Hypothalamus (tissue), 51 donors: Measurements from ENCODE around the gene LILRB1.
"Not testable (repeated sequence)": the region's sequence is repeated elsewhere in the genome, so short reads cannot be mapped to it uniquely, and the experiment has no call there.

Source experiments
- DNase-seq, 51 donors: peaks; one replicate each; lab custom pipeline; 2025; lab: John Stamatoyannopoulos, UW

The LILRB1 gene

GRCh38 chr19:54624234-54624633 lies 6.0 kb upstream of the LILRB1 start:
- not testable (repeated sequence) for DNase-seq

DNA sequence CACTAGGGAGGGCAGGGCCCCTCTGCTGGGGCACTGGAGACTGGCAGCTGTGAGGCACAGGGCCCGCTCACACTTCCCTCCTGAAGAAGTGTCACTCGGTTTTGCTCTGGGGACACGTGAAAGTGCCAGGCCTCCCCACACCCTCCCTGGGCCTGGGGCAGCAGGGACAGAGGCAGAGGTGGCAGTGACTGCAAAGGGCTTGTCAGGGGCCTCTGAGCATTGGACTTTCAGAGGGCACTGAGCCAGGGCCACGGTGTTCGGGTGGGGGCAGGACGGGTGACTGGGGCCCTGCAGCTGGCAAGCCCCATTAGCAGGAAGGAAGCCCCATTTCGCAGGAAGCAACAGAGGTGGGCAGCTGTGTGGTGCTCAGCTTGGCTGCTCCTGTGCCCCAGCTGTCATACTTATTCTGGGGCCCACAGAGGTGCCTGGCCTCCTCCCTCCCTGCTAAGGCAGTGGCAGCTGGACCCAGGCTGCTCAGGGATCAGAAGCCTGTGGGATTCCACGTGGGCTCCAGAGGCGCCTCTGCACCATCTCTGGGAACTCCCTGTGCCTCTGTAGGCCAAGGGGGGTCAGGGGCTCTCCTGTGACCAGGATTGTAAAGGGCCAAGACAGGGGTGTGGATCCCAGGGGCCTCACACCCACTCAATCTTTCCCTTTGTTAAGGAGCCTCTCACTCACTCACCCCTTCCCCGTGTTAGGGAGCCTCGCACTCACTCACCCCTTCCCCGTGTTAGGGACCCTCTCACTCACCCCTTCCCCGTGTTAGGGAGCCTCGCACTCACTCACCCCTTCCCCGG lies 5.2 kb upstream of the LILRB1 start:
- not testable (repeated sequence) for DNase-seq

- no peak for DNase-seq
Measured at GRCh38 chr19:54626757-54627156, 3.5 kb upstream of the LILRB1 start.

GRCh38 chr19:54627912-54628311 lies 2.4 kb upstream of the LILRB1 start:
- not testable (repeated sequence) for DNase-seq

DNA sequence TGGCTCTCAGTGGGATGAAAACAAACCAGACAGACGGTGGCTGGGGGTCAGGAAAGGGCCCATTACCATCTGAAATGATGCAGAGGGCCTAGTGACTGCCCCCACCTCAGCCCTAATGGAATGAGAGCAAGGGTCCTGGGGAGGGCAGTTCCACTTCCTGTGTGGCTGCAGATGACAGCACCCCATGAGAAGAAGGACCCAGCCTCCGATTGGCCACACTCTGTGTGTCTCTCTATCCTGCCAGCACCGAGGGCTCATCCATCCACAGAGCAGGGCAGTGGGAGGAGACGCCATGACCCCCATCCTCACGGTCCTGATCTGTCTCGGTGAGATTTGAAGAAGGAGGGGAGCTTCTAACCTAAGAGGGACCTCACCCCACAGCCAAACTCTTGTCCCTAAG lies 498 bp downstream of the LILRB1 start:
- DNase-seq = no peak

DNA sequence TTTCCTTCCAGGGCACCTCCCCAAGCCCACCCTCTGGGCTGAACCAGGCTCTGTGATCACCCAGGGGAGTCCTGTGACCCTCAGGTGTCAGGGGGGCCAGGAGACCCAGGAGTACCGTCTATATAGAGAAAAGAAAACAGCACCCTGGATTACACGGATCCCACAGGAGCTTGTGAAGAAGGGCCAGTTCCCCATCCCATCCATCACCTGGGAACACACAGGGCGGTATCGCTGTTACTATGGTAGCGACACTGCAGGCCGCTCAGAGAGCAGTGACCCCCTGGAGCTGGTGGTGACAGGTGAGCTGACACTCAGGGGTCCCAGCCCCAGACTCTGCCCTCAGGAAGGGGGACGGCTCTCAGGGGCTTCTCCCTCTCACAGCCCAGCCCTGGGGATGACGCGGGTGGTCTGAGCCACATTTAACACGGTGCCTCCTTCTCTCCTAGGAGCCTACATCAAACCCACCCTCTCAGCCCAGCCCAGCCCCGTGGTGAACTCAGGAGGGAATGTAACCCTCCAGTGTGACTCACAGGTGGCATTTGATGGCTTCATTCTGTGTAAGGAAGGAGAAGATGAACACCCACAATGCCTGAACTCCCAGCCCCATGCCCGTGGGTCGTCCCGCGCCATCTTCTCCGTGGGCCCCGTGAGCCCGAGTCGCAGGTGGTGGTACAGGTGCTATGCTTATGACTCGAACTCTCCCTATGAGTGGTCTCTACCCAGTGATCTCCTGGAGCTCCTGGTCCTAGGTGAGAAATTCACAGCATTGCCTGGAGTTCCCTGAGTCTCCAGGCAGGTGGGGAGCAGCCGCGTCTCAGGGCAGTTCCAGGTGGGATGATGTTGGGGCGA lies 1.4 kb downstream of the LILRB1 start:
- not testable (repeated sequence) for DNase-seq

GRCh38 chr19:54632517-54632916 lies 2.2 kb downstream of the LILRB1 start:
- not testable (repeated sequence) for DNase-seq

DNA sequence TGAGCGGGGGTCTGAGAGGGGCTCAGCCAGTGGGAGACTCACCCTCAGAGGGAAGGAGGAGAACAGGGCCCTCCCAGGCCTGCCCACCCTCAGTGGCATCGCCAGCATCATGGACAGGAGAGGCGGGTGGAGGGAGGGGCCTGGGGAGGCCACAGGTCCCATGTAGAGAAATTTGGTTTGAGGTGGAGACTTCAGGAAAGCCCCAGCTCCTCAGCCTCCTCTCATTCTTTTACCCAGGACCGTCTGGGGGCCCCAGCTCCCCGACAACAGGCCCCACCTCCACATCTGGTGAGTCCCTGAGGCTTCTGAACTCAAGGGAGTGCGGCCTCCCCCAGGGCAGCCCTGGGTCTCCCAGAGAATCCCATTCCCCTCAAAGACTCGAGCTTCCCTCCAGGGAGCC lies 3.1 kb downstream of the LILRB1 start:
- no peak for DNase-seq

DNA sequence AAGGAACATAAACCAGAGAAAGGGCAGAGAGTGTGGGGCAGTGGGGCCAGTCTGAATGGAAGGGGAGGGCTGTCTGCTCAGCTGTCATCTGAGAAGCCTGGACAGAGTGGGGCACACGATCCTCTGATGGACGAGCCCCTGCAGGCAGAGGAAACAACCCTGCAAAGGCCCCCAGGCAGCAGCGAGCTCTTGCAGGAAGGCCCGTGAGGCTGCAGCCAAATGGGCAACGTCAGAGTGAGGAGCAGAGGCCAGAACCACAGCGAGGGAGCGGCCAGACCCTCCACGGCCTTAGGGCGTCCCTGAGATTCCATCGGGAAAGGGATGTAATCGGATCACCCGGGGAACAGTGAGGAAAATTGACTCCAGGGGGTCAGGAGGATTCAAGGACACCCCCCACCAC lies 5.8 kb downstream of the LILRB1 start:
- DNase-seq = not testable (repeated sequence)

GRCh38 chr19:54638683-54639082 lies 8.4 kb downstream of the LILRB1 start:
- DNase-seq = no peak

DNA sequence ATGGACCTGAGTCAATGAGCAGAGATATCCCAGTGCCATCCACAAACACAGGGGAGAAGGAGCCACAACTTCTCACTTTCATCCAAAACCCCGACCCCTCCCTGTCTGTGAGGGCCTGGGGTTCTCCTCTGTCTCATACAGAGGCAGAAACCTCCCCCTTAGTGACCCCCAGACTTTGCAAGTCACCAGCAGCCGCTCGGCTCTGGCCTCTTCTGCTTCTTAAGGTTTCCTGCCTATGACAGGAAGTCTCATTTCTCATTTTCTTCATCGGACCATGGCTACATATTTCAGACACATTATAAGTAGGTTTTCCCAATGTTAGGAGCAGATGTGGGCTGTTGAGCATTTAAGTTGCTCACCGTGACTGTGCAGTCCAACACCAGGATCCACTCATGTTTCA lies 12.7 kb downstream of the LILRB1 start:
- DNase-seq = not testable (repeated sequence)

- DNase-seq = not testable (repeated sequence)
Measured at GRCh38 chr19:54643583-54643982, 13.3 kb downstream of the LILRB1 start.

GRCh38 chr19:54644056-54644455 lies 13.8 kb downstream of the LILRB1 start:
- peak in 10 of 51 donors; percentile 4 to 33 (median 16) for DNase-seq

GRCh38 chr19:54646331-54646841 lies 16.1 kb downstream of the LILRB1 start:
- no peak for DNase-seq

GRCh38 chr19:54648129-54648528 lies 17.8 kb downstream of the LILRB1 start:
- DNase-seq = no peak

DNA sequence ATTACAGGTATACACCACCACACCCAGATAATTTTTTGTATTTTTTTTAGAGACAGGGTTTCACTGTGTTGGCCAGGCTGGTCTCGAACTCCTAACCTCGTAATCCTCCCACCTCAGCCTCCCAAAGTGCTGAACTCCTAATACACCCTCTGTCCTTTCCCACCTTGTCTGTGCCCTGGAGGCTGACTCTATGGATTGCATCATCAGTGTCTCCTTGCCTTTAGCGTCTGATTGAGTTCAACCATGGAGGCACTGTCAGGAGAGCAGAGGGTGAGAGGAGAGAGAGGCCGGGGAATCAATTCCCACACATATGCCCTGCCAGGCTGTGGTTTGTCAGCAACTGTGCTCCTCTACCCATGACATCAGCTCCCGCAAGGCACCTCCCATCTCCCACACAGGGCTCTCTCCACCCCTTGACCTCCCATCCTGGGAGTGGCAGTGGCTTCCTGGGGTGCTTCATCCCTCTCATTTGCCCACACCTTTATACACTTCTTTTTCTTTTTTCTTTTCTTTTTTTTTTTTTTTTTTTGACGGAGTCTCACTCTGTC lies 19.9 kb downstream of the LILRB1 start:
- DNase-seq = no peak

- DNase-seq = no peak
Measured at GRCh38 chr19:54653181-54653809, 23.0 kb downstream of the LILRB1 start.

- no peak for DNase-seq
Measured at GRCh38 chr19:54654447-54655321, 24.4 kb downstream of the LILRB1 start.

GRCh38 chr19:54659300-54659699 lies 29.0 kb downstream of the LILRB1 start:
- DNase-seq = no peak

DNA sequence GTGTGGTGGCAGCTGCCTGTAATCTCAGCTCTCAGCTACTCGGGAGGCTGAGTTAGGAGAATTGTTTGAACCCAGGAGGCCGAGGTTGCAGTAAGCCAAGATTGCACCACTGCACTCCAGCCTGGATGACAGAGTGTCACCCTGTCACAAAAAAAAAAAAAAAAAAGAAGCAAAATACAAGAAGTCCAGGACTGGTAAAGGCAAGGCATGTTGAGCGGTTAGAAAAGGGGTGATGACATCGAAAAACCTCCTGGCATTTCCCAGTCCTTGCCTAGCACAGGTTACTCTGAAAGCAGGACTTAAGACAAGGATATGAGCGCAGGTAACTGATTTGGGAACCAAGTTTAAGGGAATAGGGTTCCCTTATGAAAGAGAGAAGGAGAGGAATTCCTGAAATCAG lies 30.0 kb downstream of the LILRB1 start:
- DNase-seq = no peak
